GM23338 (cell line): Measurements from ENCODE around the gene PTMA.

Experiments used
- CREB1 ChIP-seq: fragments of 250-450 bp; sonication (Bioruptor Pico); IDR thresholded peaks from 2 replicates; pipeline ENCODE4 v1.5.0; 2020; ENCODE audit warnings: low read depth, mild to moderate bottlenecking, moderate library complexity
- ETS1 ChIP-seq: IDR thresholded peaks from 2 replicates; pipeline ENCODE4 v1.6.1; 2016; ENCODE audit warnings: antibody characterized with exemption
- EZH2 ChIP-seq: fragments of 200-600 bp; sonication (generic); IDR thresholded peaks from one replicate; pipeline ENCODE4 v1.8.0; 2017; ENCODE audit warnings: antibody characterized with exemption, mild to moderate bottlenecking, low read depth; ENCODE audit not compliant: unreplicated experiment
- EZH2phosphoT487 ChIP-seq: fragments of 200-600 bp; sonication (generic); IDR thresholded peaks from one replicate; pipeline ENCODE4 v1.8.1; 2018; ENCODE audit warnings: antibody characterized with exemption; ENCODE audit not compliant: unreplicated experiment
- NANOG ChIP-seq: IDR thresholded peaks from 2 replicates; pipeline ENCODE4 v1.6.1; 2016; ENCODE audit warnings: antibody characterized with exemption, borderline replicate concordance
- POLR2AphosphoS5 ChIP-seq: IDR thresholded peaks from 2 replicates; pipeline ENCODE4 v1.6.1; 2016; ENCODE audit warnings: antibody characterized with exemption, low read depth
- TF ChIP-seq, protein P1 (sequence below), 2 experiments: fragments of 200-600 bp in 1 of 2; sonication (generic) in 1 of 2; conservative IDR thresholded peaks; 2 replicates each; pipeline versions ENCODE4 v1.5.1 to v1.6.1; 2016 to 2017; ENCODE audit warnings: antibody characterized with exemption in 2 of 2, low read depth in 2 of 2, mild to moderate bottlenecking in 2 of 2, moderate library complexity in 1 of 2

GRCh38 chr2:231737761-231738160 is 29.4 kb downstream of the PTMA start:
- TF ChIP-seq, protein P1, sequence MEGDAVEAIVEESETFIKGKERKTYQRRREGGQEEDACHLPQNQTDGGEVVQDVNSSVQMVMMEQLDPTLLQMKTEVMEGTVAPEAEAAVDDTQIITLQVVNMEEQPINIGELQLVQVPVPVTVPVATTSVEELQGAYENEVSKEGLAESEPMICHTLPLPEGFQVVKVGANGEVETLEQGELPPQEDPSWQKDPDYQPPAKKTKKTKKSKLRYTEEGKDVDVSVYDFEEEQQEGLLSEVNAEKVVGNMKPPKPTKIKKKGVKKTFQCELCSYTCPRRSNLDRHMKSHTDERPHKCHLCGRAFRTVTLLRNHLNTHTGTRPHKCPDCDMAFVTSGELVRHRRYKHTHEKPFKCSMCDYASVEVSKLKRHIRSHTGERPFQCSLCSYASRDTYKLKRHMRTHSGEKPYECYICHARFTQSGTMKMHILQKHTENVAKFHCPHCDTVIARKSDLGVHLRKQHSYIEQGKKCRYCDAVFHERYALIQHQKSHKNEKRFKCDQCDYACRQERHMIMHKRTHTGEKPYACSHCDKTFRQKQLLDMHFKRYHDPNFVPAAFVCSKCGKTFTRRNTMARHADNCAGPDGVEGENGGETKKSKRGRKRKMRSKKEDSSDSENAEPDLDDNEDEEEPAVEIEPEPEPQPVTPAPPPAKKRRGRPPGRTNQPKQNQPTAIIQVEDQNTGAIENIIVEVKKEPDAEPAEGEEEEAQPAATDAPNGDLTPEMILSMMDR (conservative IDR thresholded peaks at IDR 0.05; ENCODE audit: low read depth in 2 of 2), result no peak
- TF ChIP-seq POLR2AphosphoS5 (no peak), EZH2phosphoT487 (no peak), EZH2 (no peak), ETS1 (no peak), NANOG (no peak), CREB1 (CRISPR knock-in tag) (no peak)
